ENCODE measurements around the gene ASXL1.

The ASXL1 gene

GRCh38 chr20:32445539-32446273 is 87.6 kb downstream of the ASXL1 start:
- no peak overlapping the region for H3K4me3 ChIP-seq (ENCODE audit: low read depth, low read length)
- TF ChIP-seq, protein P1, sequence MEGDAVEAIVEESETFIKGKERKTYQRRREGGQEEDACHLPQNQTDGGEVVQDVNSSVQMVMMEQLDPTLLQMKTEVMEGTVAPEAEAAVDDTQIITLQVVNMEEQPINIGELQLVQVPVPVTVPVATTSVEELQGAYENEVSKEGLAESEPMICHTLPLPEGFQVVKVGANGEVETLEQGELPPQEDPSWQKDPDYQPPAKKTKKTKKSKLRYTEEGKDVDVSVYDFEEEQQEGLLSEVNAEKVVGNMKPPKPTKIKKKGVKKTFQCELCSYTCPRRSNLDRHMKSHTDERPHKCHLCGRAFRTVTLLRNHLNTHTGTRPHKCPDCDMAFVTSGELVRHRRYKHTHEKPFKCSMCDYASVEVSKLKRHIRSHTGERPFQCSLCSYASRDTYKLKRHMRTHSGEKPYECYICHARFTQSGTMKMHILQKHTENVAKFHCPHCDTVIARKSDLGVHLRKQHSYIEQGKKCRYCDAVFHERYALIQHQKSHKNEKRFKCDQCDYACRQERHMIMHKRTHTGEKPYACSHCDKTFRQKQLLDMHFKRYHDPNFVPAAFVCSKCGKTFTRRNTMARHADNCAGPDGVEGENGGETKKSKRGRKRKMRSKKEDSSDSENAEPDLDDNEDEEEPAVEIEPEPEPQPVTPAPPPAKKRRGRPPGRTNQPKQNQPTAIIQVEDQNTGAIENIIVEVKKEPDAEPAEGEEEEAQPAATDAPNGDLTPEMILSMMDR (IDR thresholded peaks at IDR 0.05; ENCODE audit: low read depth, low read length): no peak
- no peak for DNase-seq (ENCODE audit: low read depth, low spot score)
- in situ Hi-C loops (cut with HindIII; ENCODE audit: low sequenced_read_pairs): no loop called here

DNA sequence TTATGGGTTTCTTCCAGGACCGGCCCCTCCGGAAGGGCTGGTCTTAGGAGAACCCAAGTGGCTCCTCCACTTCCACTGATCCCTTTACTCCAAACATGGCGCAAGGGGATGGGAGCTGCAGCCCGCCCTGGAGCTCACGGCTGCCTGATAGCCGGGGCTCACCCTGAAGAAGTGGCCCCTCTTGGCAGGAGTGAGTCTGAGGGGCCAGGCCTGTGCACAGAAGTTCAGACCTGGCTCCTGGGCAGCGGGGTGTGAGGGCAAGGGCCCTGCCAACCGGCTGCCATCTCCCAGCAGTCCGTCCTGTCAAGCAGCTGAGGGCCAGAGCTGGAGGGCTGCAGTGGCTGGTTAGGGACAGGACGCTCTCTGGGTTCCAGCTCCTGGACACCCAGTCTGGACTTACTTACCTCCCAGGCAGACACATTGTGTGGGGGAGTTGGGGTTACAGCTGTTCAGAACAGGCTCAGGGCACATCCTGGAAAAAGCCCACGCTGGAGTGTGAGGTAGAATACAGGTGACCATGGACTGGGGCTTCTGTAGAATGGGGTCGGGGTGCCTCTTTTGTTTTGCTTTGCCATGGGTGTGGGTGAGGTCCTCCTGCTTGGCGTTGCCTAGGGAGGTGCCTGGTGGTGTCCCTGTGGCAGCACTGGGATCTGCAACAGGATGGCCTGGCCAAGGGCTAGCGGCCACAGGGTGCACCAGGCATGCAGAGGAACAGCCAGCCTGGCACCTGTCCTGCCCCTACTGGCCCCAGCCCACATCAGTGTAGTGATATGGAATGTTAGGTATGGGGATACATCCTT is 88.4 kb downstream of the ASXL1 start:
- DNase-seq (ENCODE audit: low read depth, low spot score): no peak

DNA sequence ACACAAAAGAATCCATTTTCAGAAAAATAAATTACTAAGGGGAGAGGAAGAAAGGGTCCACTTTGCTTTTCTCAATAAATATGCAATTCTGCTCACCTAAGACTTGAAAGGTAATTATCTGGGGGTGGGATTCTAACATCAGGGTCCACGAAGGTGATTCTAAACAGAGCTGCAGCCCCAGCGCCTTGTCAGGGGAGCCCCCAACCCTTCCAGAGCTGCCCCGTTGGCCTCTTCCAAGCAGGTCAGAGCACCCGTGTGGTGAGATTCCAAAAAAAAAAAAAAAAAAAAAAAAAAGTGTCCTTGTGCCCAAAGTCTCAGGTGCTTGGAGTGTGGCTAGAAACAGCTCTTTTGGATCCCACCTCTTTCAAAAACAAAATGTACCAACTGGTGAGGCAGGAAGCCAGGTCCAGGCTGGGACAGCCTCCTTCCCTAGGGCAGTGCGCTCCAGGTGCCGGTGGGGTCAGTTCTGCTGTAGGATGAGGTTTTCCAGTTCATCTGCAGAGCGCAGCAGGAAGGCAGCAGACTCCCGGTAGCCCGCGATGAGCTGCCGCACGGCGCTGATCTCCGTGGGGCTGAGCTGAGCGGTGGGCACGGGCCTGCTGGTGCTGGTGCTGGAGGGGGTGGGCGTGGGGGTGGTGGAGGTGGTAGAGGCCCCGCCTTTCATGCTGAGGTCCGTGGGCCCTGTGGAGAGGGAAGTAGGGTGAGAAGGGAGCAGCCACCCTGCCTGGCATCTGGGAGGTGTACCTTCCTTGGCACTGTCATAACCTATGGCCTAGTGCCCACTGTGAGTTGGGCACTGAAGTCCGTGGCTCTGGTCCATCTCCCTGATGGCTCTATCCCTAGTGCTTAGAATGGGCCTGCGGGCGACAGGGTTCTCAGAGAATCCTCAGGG is 89.3 kb downstream of the ASXL1 start:
- no peak overlapping the region for H3K4me3 ChIP-seq (ENCODE audit: low read depth, low read length)
- TF ChIP-seq, protein P1 (IDR thresholded peaks at IDR 0.05; ENCODE audit: low read depth, low read length): no peak
- in situ Hi-C loops (cut with HindIII; ENCODE audit: low sequenced_read_pairs): no loop called here
- no peak for DNase-seq (ENCODE audit: low read depth, low spot score)

More for the DNA sequence above, 88.4 kb downstream of the ASXL1 start:
- TF ChIP-seq, protein P1 (IDR thresholded peaks at IDR 0.05; ENCODE audit: low read depth, low read length): no peak
- in situ Hi-C loops (cut with HindIII; ENCODE audit: low sequenced_read_pairs): no loop called here
- H3K4me3 ChIP-seq (ENCODE audit: low read depth, low read length): no peak overlapping the region

DNA sequence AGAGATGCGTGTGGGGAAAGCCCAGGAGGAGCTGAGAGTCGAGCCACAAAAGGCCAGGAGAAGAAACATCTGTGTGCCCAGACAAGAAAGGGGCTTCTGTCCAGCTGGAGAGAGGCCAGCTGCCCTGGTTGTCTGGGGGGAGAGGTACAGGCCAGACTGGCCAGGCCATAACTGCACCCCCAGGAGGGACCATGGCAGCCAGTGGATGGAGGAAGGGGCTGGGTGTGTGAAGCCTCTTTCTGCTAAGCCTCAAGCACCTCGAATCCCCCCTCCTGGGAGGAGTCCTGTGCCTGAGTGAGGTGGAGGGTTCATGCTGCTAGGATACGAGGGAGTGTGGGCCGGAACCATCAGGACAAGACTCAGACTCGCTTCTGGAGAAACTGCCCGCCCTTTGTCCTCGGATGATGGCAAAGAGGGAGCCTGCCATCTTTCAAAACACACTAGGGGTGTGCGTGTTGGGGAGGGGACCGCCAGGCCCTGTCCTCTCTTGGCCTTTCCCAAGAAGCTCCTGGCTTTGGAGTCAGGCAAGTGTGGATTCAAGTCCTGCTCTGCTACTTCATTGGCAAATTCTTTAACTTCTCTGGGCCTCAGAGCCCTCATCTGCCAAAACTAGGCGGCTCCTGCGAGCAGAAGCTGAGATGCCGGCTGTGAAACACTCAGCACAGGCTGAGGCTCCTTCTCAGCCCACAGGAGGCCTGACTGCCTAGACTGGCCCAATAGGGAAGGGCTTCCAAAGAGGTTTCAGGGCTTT is 90.3 kb downstream of the ASXL1 start:
- DNase-seq (ENCODE audit: low read depth, low spot score): no peak
- no peak overlapping the region for H3K4me3 ChIP-seq (ENCODE audit: low read depth, low read length)
- TF ChIP-seq, protein P1 (IDR thresholded peaks at IDR 0.05; ENCODE audit: low read depth, low read length): no peak
- in situ Hi-C loops (cut with HindIII; ENCODE audit: low sequenced_read_pairs): no loop called here

- in situ Hi-C loops (cut with HindIII; ENCODE audit: low sequenced_read_pairs): no loop called here
- H3K4me3 ChIP-seq (ENCODE audit: low read depth, low read length): no peak overlapping the region
These were observed 91.1 kb downstream of the ASXL1 start for GRCh38 chr20:32449057-32449889.

More at GRCh38 chr20:32449057-32449889, 91.1 kb downstream of the ASXL1 start:
- TF ChIP-seq, protein P1 (IDR thresholded peaks at IDR 0.05; ENCODE audit: low read depth, low read length): no peak
- DNase-seq (ENCODE audit: low read depth, low spot score): no peak
